Muscle layer of colon (tissue), 2 donors: ENCODE results near the gene PCDH15.

ENCODE experiments used
- H3K27ac ChIP-seq: one replicate; pipeline ENCODE4 v1.7.0; 2013; ENCODE audit warnings: low read depth, mild to moderate bottlenecking, low read length, moderate library complexity
- H3K27me3 ChIP-seq, 2 donors: one replicate each; pipeline ENCODE4 v1.7.0; 2013; ENCODE audit warnings: low read length in 2 of 2, mild to moderate bottlenecking in 2 of 2; ENCODE audit not compliant: insufficient read depth in 2 of 2, control insufficient read depth in 1 of 2
- H3K36me3 ChIP-seq: one replicate; pipeline ENCODE4 v1.7.0; 2013; ENCODE audit warnings: mild to moderate bottlenecking, low read length; ENCODE audit not compliant: insufficient read depth
- H3K4me1 ChIP-seq: one replicate; pipeline ENCODE4 v1.7.0; 2013; ENCODE audit warnings: mild to moderate bottlenecking, low read length; ENCODE audit not compliant: insufficient read depth
- H3K4me3 ChIP-seq, 2 donors: one replicate each; pipeline ENCODE4 v1.7.0; 2013; ENCODE audit warnings: low read length in 2 of 2, low read depth in 1 of 2, mild to moderate bottlenecking in 1 of 2, moderate library complexity in 1 of 2
- H3K9ac ChIP-seq: one replicate; pipeline ENCODE4 v1.7.0; 2013; ENCODE audit warnings: low read length
- H3K9me3 ChIP-seq: one replicate; pipeline ENCODE4 v1.7.0; 2013; ENCODE audit warnings: mild to moderate bottlenecking, low read length
- donor health status: abdominal sarcoma.
- donor health status: Adenocarcinoma of cecum.

The PCDH15 gene

GRCh38 chr10:54063514-54063913 is 737.5 kb downstream of the PCDH15 start:
- no peak overlapping the region for H3K4me3 ChIP-seq
- no peaks in the 10 kb centered on the region for H3K9me3 ChIP-seq
- H3K36me3 ChIP-seq, result no peaks in the 10 kb centered on the region
- H3K9ac ChIP-seq, result no peak overlapping the region
- H3K27me3 ChIP-seq, result no peaks in the 10 kb centered on the region
- H3K27ac ChIP-seq, result no peak overlapping the region
- no peaks in the 10 kb centered on the region for H3K4me1 ChIP-seq

- Histone ChIP-seq H3K36me3 (no peaks in the 10 kb centered on the region), H3K4me1 (no peaks in the 10 kb centered on the region), H3K9me3 (no peaks in the 10 kb centered on the region), H3K27me3 (no peaks in the 10 kb centered on the region), H3K4me3 (no peak overlapping the region), H3K9ac (no peak overlapping the region), H3K27ac (no peak overlapping the region)
Measured at GRCh38 chr10:54060572-54060971, 740.5 kb downstream of the PCDH15 start.

DNA sequence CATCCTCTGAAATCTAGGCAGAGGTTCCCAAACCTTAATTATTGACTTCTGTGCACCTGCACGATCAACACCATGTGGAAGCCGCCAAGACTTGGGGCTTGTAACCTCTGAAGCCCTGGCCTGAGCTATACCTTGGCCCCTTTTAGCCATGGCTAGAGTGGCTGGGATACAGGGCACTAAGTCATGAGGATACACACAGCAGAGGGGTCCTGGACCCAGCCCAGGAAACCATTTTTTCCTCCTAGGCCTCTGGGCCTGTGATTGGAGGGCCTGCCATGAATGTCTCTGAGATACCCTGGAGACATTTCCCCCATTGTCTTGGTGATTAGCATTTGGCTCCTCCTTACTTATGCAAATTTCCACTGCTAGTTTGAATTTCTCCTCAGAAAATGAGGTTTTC is 743.7 kb downstream of the PCDH15 start:
- no peaks in the 10 kb centered on the region for H3K4me1 ChIP-seq
- H3K9me3 ChIP-seq, result no peaks in the 10 kb centered on the region
- no peaks in the 10 kb centered on the region for H3K36me3 ChIP-seq
- no peak overlapping the region for H3K27ac ChIP-seq
- H3K4me3 ChIP-seq, result no peak overlapping the region
- no peaks in the 10 kb centered on the region for H3K27me3 ChIP-seq
- no peak overlapping the region for H3K9ac ChIP-seq

- no peaks in the 10 kb centered on the region for H3K36me3 ChIP-seq
- no peak overlapping the region for H3K9ac ChIP-seq
- no peaks in the 10 kb centered on the region for H3K27me3 ChIP-seq
- no peaks in the 10 kb centered on the region for H3K9me3 ChIP-seq
- H3K4me1 ChIP-seq, result no peaks in the 10 kb centered on the region
- H3K4me3 ChIP-seq, result no peak overlapping the region
- H3K27ac ChIP-seq, result no peak overlapping the region
Measured at GRCh38 chr10:54026340-54026739, 774.7 kb downstream of the PCDH15 start.

DNA sequence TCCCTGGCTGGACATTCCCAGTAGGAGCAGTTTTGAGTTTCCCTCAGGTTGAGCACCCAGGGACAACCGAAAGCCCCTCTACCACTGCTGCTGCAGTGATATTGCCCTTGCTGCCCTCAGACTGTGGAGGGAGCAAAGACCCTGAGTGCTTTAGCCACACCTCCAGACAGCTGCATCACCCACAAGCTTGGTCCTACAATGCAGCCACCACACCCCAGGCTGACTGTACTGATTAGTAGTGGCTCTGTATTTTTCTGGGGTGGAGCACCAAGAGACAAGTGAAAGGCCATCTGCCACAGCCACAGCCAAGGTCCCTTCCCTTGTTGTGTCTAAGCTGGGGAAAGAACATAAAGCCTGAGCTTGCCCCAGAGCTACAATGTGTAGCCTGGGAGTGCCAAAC is 789.9 kb downstream of the PCDH15 start:
- Histone ChIP-seq H3K4me3 (no peak overlapping the region), H3K9ac (no peak overlapping the region), H3K27ac (no peak overlapping the region), H3K27me3 (no peaks in the 10 kb centered on the region), H3K9me3 (no peaks in the 10 kb centered on the region), H3K4me1 (no peaks in the 10 kb centered on the region), H3K36me3 (no peaks in the 10 kb centered on the region)

GRCh38 chr10:54010337-54010933 is 790.6 kb downstream of the PCDH15 start:
- Histone ChIP-seq H3K9ac (no peak overlapping the region), H3K27me3 (no peaks in the 10 kb centered on the region), H3K4me3 (no peak overlapping the region), H3K36me3 (no peaks in the 10 kb centered on the region), H3K9me3 (no peaks in the 10 kb centered on the region), H3K27ac (no peak overlapping the region), H3K4me1 (no peaks in the 10 kb centered on the region)

DNA sequence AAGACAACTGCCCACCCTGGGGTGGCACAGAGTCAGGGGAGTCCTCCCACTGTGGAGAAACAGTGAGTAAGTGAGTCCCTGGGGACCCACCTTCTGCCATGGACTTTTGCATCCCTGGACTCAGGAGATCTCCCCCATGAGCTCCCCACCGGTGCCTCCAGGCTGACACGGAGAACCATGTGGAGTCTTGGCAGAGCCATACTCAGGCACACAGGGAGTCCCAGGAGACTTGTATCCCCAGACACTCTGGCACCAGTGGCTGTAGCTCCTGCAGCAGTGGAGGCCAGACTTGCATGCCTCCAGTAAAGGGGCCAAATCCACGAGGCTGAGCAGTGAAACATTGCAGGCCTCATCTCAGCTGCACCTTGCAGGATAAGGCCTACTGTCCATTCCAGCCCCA is 791.4 kb downstream of the PCDH15 start:
- Histone ChIP-seq H3K9me3 (no peaks in the 10 kb centered on the region), H3K4me1 (no peaks in the 10 kb centered on the region), H3K27me3 (no peaks in the 10 kb centered on the region), H3K9ac (no peak overlapping the region), H3K4me3 (no peak overlapping the region), H3K36me3 (no peaks in the 10 kb centered on the region), H3K27ac (no peak overlapping the region)

DNA sequence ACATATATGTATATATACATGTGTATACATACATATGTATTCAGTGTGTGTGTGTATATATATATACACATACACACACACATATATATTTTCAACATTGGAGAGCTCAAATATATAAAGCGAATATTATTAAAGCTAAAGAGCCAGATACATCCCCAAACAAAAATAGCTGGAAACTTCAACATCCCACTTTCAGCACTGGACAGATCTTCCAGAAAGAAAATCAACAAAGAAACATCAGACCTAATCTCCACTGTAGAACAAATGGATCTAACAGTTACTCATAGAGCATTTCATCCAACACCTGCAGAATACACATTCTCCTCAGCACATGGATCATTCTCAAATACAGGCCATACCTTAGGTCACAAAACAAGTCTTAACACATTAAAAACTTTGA is 799.0 kb downstream of the PCDH15 start:
- H3K36me3 ChIP-seq, result no peaks in the 10 kb centered on the region
- H3K27me3 ChIP-seq, result no peaks in the 10 kb centered on the region
- no peaks in the 10 kb centered on the region for H3K4me1 ChIP-seq
- no peak overlapping the region for H3K27ac ChIP-seq
- no peak overlapping the region for H3K4me3 ChIP-seq
- H3K9me3 ChIP-seq, result no peaks in the 10 kb centered on the region
- H3K9ac ChIP-seq, result no peak overlapping the region

DNA sequence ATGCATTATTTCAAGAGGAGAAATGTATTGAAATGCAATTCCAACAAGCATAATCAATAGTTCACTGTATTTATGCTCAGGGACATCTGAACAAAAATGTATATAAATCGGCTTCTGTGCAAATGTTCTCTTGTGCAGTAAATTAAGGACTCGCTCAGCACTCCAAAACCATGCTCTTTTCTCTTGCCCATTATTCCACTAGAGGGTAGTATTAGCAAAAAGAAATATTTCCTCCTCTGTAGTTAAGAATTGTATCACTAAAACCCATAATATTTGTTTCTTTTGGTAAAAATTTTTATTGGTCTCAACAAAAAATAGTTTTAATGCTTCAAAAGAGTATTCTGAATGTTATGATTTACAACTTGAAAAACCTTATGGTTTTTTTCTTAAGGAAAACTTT is 803.1 kb downstream of the PCDH15 start:
- H3K4me3 ChIP-seq, result no peak overlapping the region
- H3K9ac ChIP-seq, result no peak overlapping the region
- H3K36me3 ChIP-seq, result no peaks in the 10 kb centered on the region
- no peaks in the 10 kb centered on the region for H3K4me1 ChIP-seq
- no peaks in the 10 kb centered on the region for H3K9me3 ChIP-seq
- no peak overlapping the region for H3K27ac ChIP-seq
- no peaks in the 10 kb centered on the region for H3K27me3 ChIP-seq

DNA sequence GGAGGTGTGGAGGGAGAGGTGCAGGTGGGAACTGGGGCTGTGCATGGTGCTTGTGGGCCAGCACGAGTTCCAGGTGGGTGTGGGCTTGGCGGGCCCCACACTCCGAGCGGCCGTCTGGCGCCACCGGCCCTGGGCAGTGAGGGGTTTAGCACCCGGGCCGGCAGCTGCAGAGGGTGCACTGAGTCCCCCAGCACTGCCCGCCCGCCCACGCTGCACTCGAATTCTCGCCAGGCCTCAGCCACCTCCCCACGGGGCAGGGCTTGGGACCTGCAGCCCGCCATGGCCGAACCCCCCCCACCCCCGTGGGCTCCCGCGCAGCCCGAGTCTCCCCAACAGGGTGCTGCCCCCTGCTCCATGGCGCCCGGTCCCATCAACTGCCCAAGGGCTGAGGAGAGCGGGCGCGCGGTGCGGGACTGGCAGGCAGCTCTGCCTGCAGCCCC is 810.2 kb downstream of the PCDH15 start:
- Histone ChIP-seq H3K9ac (no peak overlapping the region), H3K36me3 (no peaks in the 10 kb centered on the region), H3K4me3 (no peak overlapping the region), H3K27me3 (no peaks in the 10 kb centered on the region), H3K27ac (no peak overlapping the region), H3K9me3 (no peaks in the 10 kb centered on the region), H3K4me1 (no peaks in the 10 kb centered on the region)

GRCh38 chr10:53983431-53983830 is 817.6 kb downstream of the PCDH15 start:
- no peaks in the 10 kb centered on the region for H3K4me1 ChIP-seq
- no peak overlapping the region for H3K4me3 ChIP-seq
- no peaks in the 10 kb centered on the region for H3K9me3 ChIP-seq
- H3K36me3 ChIP-seq, result no peaks in the 10 kb centered on the region
- H3K9ac ChIP-seq, result no peak overlapping the region
- no peak overlapping the region for H3K27ac ChIP-seq
- H3K27me3 ChIP-seq, result no peaks in the 10 kb centered on the region

DNA sequence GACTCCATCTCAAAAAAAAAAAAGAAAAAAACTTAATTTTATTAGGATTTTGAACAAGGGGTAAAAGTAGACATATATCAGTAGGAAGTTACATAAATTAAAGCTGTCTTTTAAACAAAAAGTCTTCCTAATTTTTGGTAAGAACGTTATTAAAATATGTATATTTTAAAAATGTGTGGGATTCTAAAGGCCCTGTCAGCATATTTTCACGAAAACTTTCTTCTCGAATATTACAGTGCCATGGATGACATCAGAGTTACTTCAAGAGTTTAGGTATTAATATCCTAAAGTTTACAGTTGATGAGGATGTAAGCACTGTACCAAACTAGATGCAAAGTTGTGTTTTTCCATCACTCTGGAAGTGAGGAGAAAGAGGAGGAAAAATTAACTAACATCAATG is 820.8 kb downstream of the PCDH15 start:
- no peak overlapping the region for H3K9ac ChIP-seq
- no peak overlapping the region for H3K4me3 ChIP-seq
- no peaks in the 10 kb centered on the region for H3K36me3 ChIP-seq
- no peaks in the 10 kb centered on the region for H3K4me1 ChIP-seq
- H3K9me3 ChIP-seq, result no peaks in the 10 kb centered on the region
- H3K27me3 ChIP-seq, result no peaks in the 10 kb centered on the region
- no peak overlapping the region for H3K27ac ChIP-seq
